ENCODE results near the gene FBXO22. TPM values are rescaled to one million over a fixed set of nuclear protein-coding genes. Genes with fewer than 3 reads are reported as not detected.
"Not testable (repeated sequence)": the region's sequence is repeated elsewhere in the genome, so short reads cannot be mapped to it uniquely, and the experiment has no call there.

The FBXO22 gene
- total and polyA plus RNA-seq, 2 donors (not counting 1 experiment from before 2014, with no cell fraction given) = 6.6 to 23.3 TPM

- no peak overlapping the region for H3K4me3 ChIP-seq (ENCODE audit: control extremely low read depth in 1 of 5, extremely low read depth in 1 of 5, insufficient read depth in 1 of 5, low read depth in 2 of 5, low read length in 4 of 5)
- DNase-seq (no peak), ATAC-seq (ENCODE audit: low read depth) (no peak)
- Mint-ChIP-seq H3K4me3 (no peak overlapping the region), H3K27ac (no peak overlapping the region), H3K9me3 (ENCODE audit: insufficient read depth) (no peaks in the 10 kb centered on the region), H3K4me1 (peaks cover 30% of the 10 kb centered on the region), H3K27me3 (no peaks in the 10 kb centered on the region)
- H3K79me2 ChIP-seq (ENCODE audit: control insufficient read depth, insufficient read depth, low read length) = peaks cover 26% of the 10 kb centered on the region
- no peaks in the 10 kb centered on the region for H3K27me3 ChIP-seq (replicated peaks in 1 of 4; ENCODE audit: control extremely low read depth in 1 of 4, control insufficient read depth in 3 of 4, insufficient read depth in 4 of 4, low read length in 3 of 4)
- no peak overlapping the region for H2AFZ ChIP-seq (ENCODE audit: insufficient read depth, low read depth, low read length, poor library complexity, severe bottlenecking)
- ChIA-PET CTCF (no interaction called here), POLR2A (no interaction called here)
- intact Hi-C loops (cut with micrococcal nuclease) = loop anchor here (5.0 kb wide), 1 partner anchor 38 kb away; the partner anchor contains the start of gene FBXO22
- no peak overlapping the region for H3K27ac ChIP-seq (ENCODE audit: low read length in 2 of 2)
- H4K20me1 ChIP-seq (ENCODE audit: control insufficient read depth, insufficient read depth, low read length, poor library complexity, severe bottlenecking) = peaks cover 5% of the 10 kb centered on the region
- no peak overlapping the region for H3K4me2 ChIP-seq (replicated peaks; ENCODE audit: low read depth, low read length, poor library complexity, severe bottlenecking)
- H3K9ac ChIP-seq (ENCODE audit: low read length) = no peak overlapping the region
- no peaks in the 10 kb centered on the region for H3K36me3 ChIP-seq (replicated peaks in 1 of 2; ENCODE audit: control extremely low read depth in 1 of 2, control insufficient read depth in 1 of 2, extremely low read depth in 1 of 2, insufficient read depth in 2 of 2, low read length in 1 of 2)
- TF ChIP-seq CTCF (IDR thresholded peaks at IDR 0.05) (no peak), EZH2 (IDR thresholded peaks at IDR 0.05; ENCODE audit: borderline replicate concordance, insufficient read depth, low read depth, low read length, poor library complexity, severe bottlenecking) (no peak)
- no CpG with 5 or more reads among the region's 5 CpGs for WGBS (ENCODE audit: insufficient coverage)
- H3K4me1 ChIP-seq (ENCODE audit: control insufficient read depth in 2 of 2, insufficient read depth in 2 of 2, low read length in 2 of 2) = peaks cover 19 to 28% of the 10 kb centered on the region in 2 donors
- no peaks in the 10 kb centered on the region for H3K9me3 ChIP-seq (ENCODE audit: control extremely low read depth in 1 of 3, control insufficient read depth in 2 of 3, insufficient read depth in 1 of 3, low read length in 2 of 3)
These were observed 39.2 kb upstream of the FBXO22 start for GRCh38 chr15:75864213-75865059.

- Histone ChIP-seq H3K4me1 (ENCODE audit: control insufficient read depth in 2 of 2, insufficient read depth in 2 of 2, low read length in 2 of 2) (peaks cover 27 to 31% of the 10 kb centered on the region in 2 donors), H3K79me2 (ENCODE audit: control insufficient read depth, insufficient read depth, low read length) (peaks cover 32% of the 10 kb centered on the region)
- DNase-seq; ATAC-seq (ENCODE audit: low read depth); H3K9me3 Mint-ChIP-seq (ENCODE audit: insufficient read depth); H3K4me3 ChIP-seq (ENCODE audit: control extremely low read depth in 1 of 5, extremely low read depth in 1 of 5, insufficient read depth in 1 of 5, low read depth in 2 of 5, low read length in 4 of 5); H3K27me3 ChIP-seq (replicated peaks in 1 of 4; ENCODE audit: control extremely low read depth in 1 of 4, control insufficient read depth in 3 of 4, insufficient read depth in 4 of 4, low read length in 3 of 4); POLR2A ChIA-PET; H3K9me3 ChIP-seq (ENCODE audit: control extremely low read depth in 1 of 3, control insufficient read depth in 2 of 3, insufficient read depth in 1 of 3, low read length in 2 of 3); H3K36me3 ChIP-seq (replicated peaks in 1 of 2; ENCODE audit: control extremely low read depth in 1 of 2, control insufficient read depth in 1 of 2, extremely low read depth in 1 of 2, insufficient read depth in 2 of 2, low read length in 1 of 2); H3K9ac ChIP-seq (ENCODE audit: low read length); H4K20me1 ChIP-seq (ENCODE audit: control insufficient read depth, insufficient read depth, low read length, poor library complexity, severe bottlenecking); H2AFZ ChIP-seq (ENCODE audit: insufficient read depth, low read depth, low read length, poor library complexity, severe bottlenecking); H3K4me2 ChIP-seq (replicated peaks; ENCODE audit: low read depth, low read length, poor library complexity, severe bottlenecking); H3K27ac Mint-ChIP-seq; H3K4me3 Mint-ChIP-seq; H3K27ac ChIP-seq (ENCODE audit: low read length in 2 of 2); H3K27me3 Mint-ChIP-seq: not testable (repeated sequence)
- CTCF ChIA-PET = interaction anchor here (1.1 kb wide), 1 partner anchor 64 kb away, joined by 3 read pairs; no protein-coding TSS in a partner anchor
- WGBS (ENCODE audit: insufficient coverage) = no CpG with 5 or more reads among the region's 1 CpG
- H3K4me1 Mint-ChIP-seq = peaks cover 38% of the 10 kb centered on the region
- intact Hi-C loops (cut with micrococcal nuclease) = loop anchor here (5.0 kb wide), 1 partner anchor 36 kb away; the partner anchor contains the start of gene FBXO22
These were observed 37.6 kb upstream of the FBXO22 start for GRCh38 chr15:75866045-75866444.
